ENCODE data around the gene SLC46A1. TPM values are rescaled to one million over a fixed set of nuclear protein-coding genes. Genes with fewer than 3 reads are reported as not detected.

The SLC46A1 gene
- total RNA-seq = 10 to 100 TPM; 10.8 to 15.6 (median 13.4) TPM

DNA sequence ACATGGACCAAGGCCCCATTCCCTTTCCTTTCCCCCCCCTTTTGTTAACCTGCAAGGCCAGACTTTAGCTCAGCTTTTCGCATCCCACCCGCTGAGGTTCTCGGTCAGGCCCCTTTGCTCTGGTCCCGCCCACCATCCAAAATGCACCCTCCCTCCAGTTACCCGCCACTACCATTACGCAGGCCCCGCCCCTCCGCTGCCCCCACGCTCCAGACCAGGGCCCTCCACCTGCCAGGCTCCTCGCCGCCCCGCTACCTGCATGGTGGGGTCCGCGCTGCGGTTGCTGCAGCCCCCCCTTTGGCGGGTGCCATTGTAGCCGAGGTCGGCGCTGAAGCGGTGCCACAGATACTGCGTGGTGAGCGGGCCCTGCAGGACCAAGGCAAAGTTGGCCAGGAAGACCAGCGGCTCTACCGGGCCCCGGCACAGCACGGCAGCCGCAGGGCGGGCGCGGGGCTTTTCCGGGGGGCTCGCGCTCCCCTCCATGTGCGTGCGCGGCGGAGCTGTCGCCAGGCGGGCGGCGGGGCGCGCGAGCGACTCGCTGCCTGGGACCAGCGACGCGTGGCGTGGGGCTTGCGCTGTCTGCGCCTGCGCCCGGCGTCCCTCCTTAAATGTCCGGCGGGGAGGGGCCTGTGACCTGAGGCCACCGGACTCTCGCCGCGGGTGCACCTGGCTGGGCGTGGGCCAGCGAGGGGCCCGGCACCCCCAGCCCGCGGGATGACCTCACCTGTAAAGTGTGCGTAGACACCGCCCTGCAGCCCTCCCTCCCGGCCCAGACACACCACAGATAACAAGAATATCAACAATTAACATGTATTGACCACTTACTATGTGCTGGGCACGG, at the start of gene SLC46A1:
TSS of gene SLC46A1 (minus strand) at position 581 of the 841 bp plus-strand sequence. CDS start at position 483, 98 bp downstream.
- Histone ChIP-seq H3K27me3 (no peaks in the 10 kb centered on the region), H3K9me3 (no peaks in the 10 kb centered on the region), H3K4me1 (peaks cover 10 to 15% of the 10 kb centered on the region in 2 donors), H3K4me3 (replicated peaks in 1 of 3) (peak within 1 kb of the TSS; percentile 44 to 91 (median 57)), H3K36me3 (peaks cover 0 to 8% of the 10 kb centered on the region in 2 donors), H3K27ac (no peak within 1 kb of the TSS)
- TF ChIP-seq, protein P1, sequence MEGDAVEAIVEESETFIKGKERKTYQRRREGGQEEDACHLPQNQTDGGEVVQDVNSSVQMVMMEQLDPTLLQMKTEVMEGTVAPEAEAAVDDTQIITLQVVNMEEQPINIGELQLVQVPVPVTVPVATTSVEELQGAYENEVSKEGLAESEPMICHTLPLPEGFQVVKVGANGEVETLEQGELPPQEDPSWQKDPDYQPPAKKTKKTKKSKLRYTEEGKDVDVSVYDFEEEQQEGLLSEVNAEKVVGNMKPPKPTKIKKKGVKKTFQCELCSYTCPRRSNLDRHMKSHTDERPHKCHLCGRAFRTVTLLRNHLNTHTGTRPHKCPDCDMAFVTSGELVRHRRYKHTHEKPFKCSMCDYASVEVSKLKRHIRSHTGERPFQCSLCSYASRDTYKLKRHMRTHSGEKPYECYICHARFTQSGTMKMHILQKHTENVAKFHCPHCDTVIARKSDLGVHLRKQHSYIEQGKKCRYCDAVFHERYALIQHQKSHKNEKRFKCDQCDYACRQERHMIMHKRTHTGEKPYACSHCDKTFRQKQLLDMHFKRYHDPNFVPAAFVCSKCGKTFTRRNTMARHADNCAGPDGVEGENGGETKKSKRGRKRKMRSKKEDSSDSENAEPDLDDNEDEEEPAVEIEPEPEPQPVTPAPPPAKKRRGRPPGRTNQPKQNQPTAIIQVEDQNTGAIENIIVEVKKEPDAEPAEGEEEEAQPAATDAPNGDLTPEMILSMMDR (IDR thresholded peaks at IDR 0.05) = no peak
- TF ChIP-seq POLR2A (IDR thresholded peaks at IDR 0.05) = peak in 1 of 2 donors; percentile 42
- DNase-seq = peak; percentile 73
- 1 to 7% methylated on average over 7 to 48 of the region's 70 CpGs for WGBS, 2 donors
- intact Hi-C loops (cut with DNase I) = no loop called here

DNA sequence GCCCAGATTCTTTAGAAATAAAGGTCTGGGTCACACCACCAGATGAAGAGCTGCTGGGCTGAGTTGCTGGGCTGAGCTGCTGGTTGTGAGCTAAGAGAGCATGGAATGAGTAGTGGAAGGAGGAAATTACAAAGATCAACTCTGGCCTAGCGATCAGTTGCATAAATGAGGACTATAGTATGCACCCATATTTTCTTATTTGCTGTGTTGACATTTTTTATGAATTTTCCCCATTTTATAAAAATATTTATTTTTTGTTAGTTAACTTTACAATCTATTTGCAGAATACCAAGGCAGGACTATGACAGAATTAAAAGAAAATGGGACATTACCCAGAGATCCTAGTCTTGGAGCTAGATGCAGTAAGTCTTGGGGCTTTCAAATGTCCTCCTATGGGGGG, 43.8 kb upstream of the SLC46A1 start:
- intact Hi-C loops (cut with DNase I) = no loop called here
- no peaks in the 10 kb centered on the region for H3K4me1 ChIP-seq
- no peak for DNase-seq
- no peaks in the 10 kb centered on the region for H3K27me3 ChIP-seq
- no peak overlapping the region for H3K4me3 ChIP-seq (replicated peaks in 1 of 3)
- no peaks in the 10 kb centered on the region for H3K9me3 ChIP-seq
- H3K27ac ChIP-seq = no peak overlapping the region
- H3K36me3 ChIP-seq = no peaks in the 10 kb centered on the region
- 85 to 93% methylated on average over 1 of the region's 1 CpG for WGBS, 2 donors
- no peak for TF ChIP-seq POLR2A (IDR thresholded peaks at IDR 0.05)
- TF ChIP-seq, protein P1 (IDR thresholded peaks at IDR 0.05) = no peak

DNA sequence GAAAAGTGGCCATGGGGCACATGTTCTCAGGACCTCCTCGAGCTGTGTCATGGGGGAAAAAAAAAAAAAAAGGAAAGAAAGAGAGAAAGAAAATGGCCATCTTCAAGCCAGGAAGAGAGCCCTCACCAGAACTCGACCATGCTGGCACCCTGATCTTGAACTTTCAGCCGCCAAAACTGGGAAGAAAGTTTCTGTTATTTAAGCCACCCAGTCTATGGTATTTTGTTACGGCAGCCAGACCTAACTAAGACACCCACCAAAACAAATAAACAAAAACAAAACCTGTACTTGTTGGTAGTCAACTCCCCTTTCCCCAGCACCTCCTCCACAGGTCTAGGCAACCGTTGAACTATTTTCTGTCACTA, 41.4 kb upstream of the SLC46A1 start:
- 72 to 75% methylated on average over 5 of the region's 5 CpGs for WGBS, 2 donors
- H3K9me3 ChIP-seq = no peaks in the 10 kb centered on the region
- no peak for DNase-seq
- no peaks in the 10 kb centered on the region for H3K27me3 ChIP-seq
- H3K36me3 ChIP-seq = no peaks in the 10 kb centered on the region
- intact Hi-C loops (cut with DNase I) = no loop called here
- TF ChIP-seq, protein P1 (IDR thresholded peaks at IDR 0.05) = no peak
- no peak for TF ChIP-seq POLR2A (IDR thresholded peaks at IDR 0.05)
- H3K4me3 ChIP-seq (replicated peaks in 1 of 3) = no peak overlapping the region
- H3K4me1 ChIP-seq = no peaks in the 10 kb centered on the region
- no peak overlapping the region for H3K27ac ChIP-seq

DNA sequence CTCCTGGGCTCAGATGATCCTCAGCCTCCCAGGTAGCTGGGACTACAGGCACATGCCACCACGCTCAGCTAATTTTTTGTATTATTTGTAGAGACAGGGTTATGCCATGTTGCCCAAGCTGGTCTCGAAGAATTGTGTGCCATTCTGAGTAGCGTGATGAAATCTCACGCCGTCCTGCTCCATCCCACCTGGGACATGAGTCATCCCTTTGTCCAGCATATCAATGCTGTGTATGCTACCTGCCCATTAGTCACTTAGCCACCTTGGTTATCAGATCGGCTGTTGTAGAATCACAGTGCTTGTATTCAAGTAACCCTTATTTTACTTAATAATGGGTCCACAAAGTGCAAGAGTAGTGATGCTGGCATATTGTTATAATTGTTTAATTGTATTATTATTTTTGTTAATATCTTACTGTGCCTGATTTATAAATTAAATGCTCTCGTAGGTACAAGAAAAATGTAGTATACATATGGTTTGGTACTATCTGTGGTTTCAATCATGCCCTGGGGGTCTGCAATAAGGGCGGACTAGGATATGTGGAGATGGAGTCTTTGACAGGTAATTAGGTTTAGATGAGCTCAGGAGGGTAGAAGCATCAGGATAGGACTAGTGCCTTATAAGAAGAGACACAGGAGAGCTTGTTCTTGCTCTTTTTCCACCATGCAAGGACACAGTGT, 40.8 kb upstream of the SLC46A1 start:
- no peak overlapping the region for H3K4me3 ChIP-seq (replicated peaks in 1 of 3)
- no peaks in the 10 kb centered on the region for H3K4me1 ChIP-seq
- DNase-seq = no peak
- TF ChIP-seq, protein P1 (IDR thresholded peaks at IDR 0.05) = no peak
- no peak for TF ChIP-seq POLR2A (IDR thresholded peaks at IDR 0.05)
- no peaks in the 10 kb centered on the region for H3K36me3 ChIP-seq
- no peak overlapping the region for H3K27ac ChIP-seq
- H3K27me3 ChIP-seq = no peaks in the 10 kb centered on the region
- WGBS, 2 donors = 92 to 95% methylated on average over 8 of the region's 8 CpGs
- H3K9me3 ChIP-seq = no peaks in the 10 kb centered on the region
- intact Hi-C loops (cut with DNase I) = no loop called here
